Gastroesophageal sphincter (tissue), 4 donors: ENCODE measurements around the gene COL18A1. TPM values are rescaled to one million over a fixed set of nuclear protein-coding genes. Genes with fewer than 3 reads are reported as not detected.

Source experiments
- ATAC-seq: fragments of 150-250 bp; one replicate; pipeline ENCODE4 v1.9.1; 2016; ENCODE audit warnings: mild to moderate bottlenecking, moderate library complexity
- H3K27ac ChIP-seq, 4 donors: fragments of 200-600 bp; sonication (generic) in 3 of 4; 1 replicate in 3 of 4; 2 replicates in 1 of 4; pipeline ENCODE4 v1.5.1; 2016 to 2019
- H3K27me3 ChIP-seq: fragments of 200-600 bp; sonication (generic); one replicate; pipeline ENCODE4 v1.5.1; 2019
- H3K36me3 ChIP-seq, 2 donors: fragments of 200-600 bp; sonication (generic); one replicate each; pipeline ENCODE4 v1.5.1; 2019; ENCODE audit warnings: control low read depth in 1 of 2
- H3K4me1 ChIP-seq, 3 donors: fragments of 200-600 bp; sonication (generic); 1 replicate in 2 of 3; 2 replicates in 1 of 3; pipeline ENCODE4 v1.5.1; 2016 to 2019; ENCODE audit warnings: control low read depth in 2 of 3
- H3K4me3 ChIP-seq, 2 donors: fragments of 200-600 bp; sonication (generic); one replicate each; pipeline ENCODE4 v1.5.1; 2019; ENCODE audit warnings: mild to moderate bottlenecking in 1 of 2, moderate library complexity in 1 of 2
- H3K9me3 ChIP-seq, 3 donors: fragments of 200-600 bp; sonication (generic); one replicate each; pipeline ENCODE4 v1.5.1; 2017 to 2019; ENCODE audit warnings: control low read depth in 2 of 3
- CTCF ChIP-seq, 4 experiments: fragments of 200-600 bp in 2 of 4; fragments of 450-650 bp in 2 of 4; sonication (generic) in 1 of 4; IDR thresholded peaks; one replicate each; pipeline ENCODE4 v1.5.1; 2017 to 2019; ENCODE audit warnings: antibody characterized with exemption in 4 of 4, mild to moderate bottlenecking in 2 of 4, moderate library complexity in 2 of 4
- EP300 ChIP-seq: sonication (generic); formaldehyde crosslinking; IDR thresholded peaks from one replicate; pipeline ENCODE4 v1.6.1; 2017; ENCODE audit warnings: antibody characterized with exemption, mild to moderate bottlenecking
- POLR2A ChIP-seq, 2 donors: fragments of 450-650 bp; IDR thresholded peaks; one replicate each; pipeline ENCODE4 v1.6.1; 2017; ENCODE audit warnings: antibody characterized with exemption in 2 of 2, mild to moderate bottlenecking in 2 of 2, moderate library complexity in 1 of 2
- POLR2AphosphoS5 ChIP-seq: sonication (generic); formaldehyde crosslinking; IDR thresholded peaks from one replicate; pipeline ENCODE4 v1.6.1; 2017; ENCODE audit warnings: antibody characterized with exemption
- WGBS, 2 donors: methylation state at CpG; one replicate each; pipeline ENCODE4 v1.1.5; 2018; ENCODE audit warnings: low coverage in 1 of 2; 5-methylcytosine and 5-hydroxymethylcytosine counted together
- total RNA-seq, 4 donors: library from RNA; depleted of rRNA; stranded (reverse); fragments of >200 nt; gene quantifications; one replicate each; pipeline ENCODE4 v1.1.0, GENCODE V29; 2016

COL18A1 gene
- total RNA-seq, 4 donors from 2014 or later, result 69.3 to 116 (median 78.4) TPM

GRCh38 chr21:45470087-45470515 is 65.1 kb downstream of the COL18A1 start:
- peak overlapping the region in 3 of 4 donors; percentile 82 to 85 (median 84) for H3K27ac ChIP-seq

GRCh38 chr21:45470773-45471524 is 66.0 kb downstream of the COL18A1 start:
- no peaks in the 10 kb centered on the region for H3K9me3 ChIP-seq
- ATAC-seq, result peak; percentile 78
- peak overlapping the region in 1 of 2 donors; percentile 24 for H3K4me3 ChIP-seq
- TF ChIP-seq POLR2AphosphoS5 (peak; percentile 3), EP300 (no peak)
- H3K27ac ChIP-seq, result peak overlapping the region; percentile 26 to 85 (median 83)
- H3K27me3 ChIP-seq, result peaks cover 15% of the 10 kb centered on the region
- peaks cover 0 to 70% (median 22%) of the 10 kb centered on the region in 3 donors for H3K4me1 ChIP-seq
- 18 to 36% methylated on average over 3 of the region's 28 CpGs for WGBS, 2 donors
- peaks cover 0 to 28% of the 10 kb centered on the region in 2 donors for H3K36me3 ChIP-seq

More at GRCh38 chr21:45470087-45470515, 65.1 kb downstream of the COL18A1 start:
- Histone ChIP-seq H3K9me3 (no peaks in the 10 kb centered on the region), H3K36me3 (peaks cover 0 to 20% of the 10 kb centered on the region in 2 donors), H3K4me1 (peaks cover 0 to 70% (median 22%) of the 10 kb centered on the region in 3 donors), H3K4me3 (no peak overlapping the region), H3K27me3 (peaks cover 15% of the 10 kb centered on the region)
- no peak for TF ChIP-seq CTCF (IDR thresholded peaks at IDR 0.05)
- 90% methylated on average over 4 to 6 of the region's 7 CpGs for WGBS, 2 donors
- no peak for ATAC-seq

- H3K9me3 ChIP-seq, result no peaks in the 10 kb centered on the region
Measured at GRCh38 chr21:45471525-45472221, 66.7 kb downstream of the COL18A1 start.

GRCh38 chr21:45472445-45473365 is 67.7 kb downstream of the COL18A1 start:
- Histone ChIP-seq H3K4me1 (peaks cover 0 to 60% (median 25%) of the 10 kb centered on the region in 3 donors), H3K27ac (peak overlapping the region in 3 of 4 donors; percentile 82 to 85 (median 84)), H3K27me3 (peaks cover 15% of the 10 kb centered on the region), H3K9me3 (no peaks in the 10 kb centered on the region), H3K4me3 (no peak overlapping the region), H3K36me3 (peaks cover 0 to 40% of the 10 kb centered on the region in 2 donors)
- TF ChIP-seq CTCF (IDR thresholded peaks at IDR 0.05) (no peak), EP300 (no peak), POLR2A (IDR thresholded peaks at IDR 0.05) (no peak), POLR2AphosphoS5 (no peak)
- WGBS, 2 donors, result 90% methylated on average over 2 of the region's 42 CpGs; no CpG with 5 or more reads in 1 of the 2 donors
- ATAC-seq, result no peak

More at GRCh38 chr21:45471525-45472221, 66.7 kb downstream of the COL18A1 start:
- TF ChIP-seq POLR2A (IDR thresholded peaks at IDR 0.05), result no peak
- TF ChIP-seq EP300, result no peak
- TF ChIP-seq CTCF (IDR thresholded peaks at IDR 0.05), result no peak
- TF ChIP-seq POLR2AphosphoS5, result no peak
- H3K36me3 ChIP-seq, result peaks cover 0 to 34% of the 10 kb centered on the region in 2 donors
- peak overlapping the region in 1 of 2 donors; percentile 24 for H3K4me3 ChIP-seq
- peak overlapping the region in 3 of 4 donors; percentile 82 to 85 (median 84) for H3K27ac ChIP-seq
- H3K27me3 ChIP-seq, result peaks cover 15% of the 10 kb centered on the region
- 31 to 36% methylated on average over 11 to 22 of the region's 30 CpGs for WGBS, 2 donors
- H3K4me1 ChIP-seq, result peaks cover 0 to 65% (median 22%) of the 10 kb centered on the region in 3 donors
- ATAC-seq, result peak; percentile 73
